Type B pancreatic cell (in vitro differentiated cells): ENCODE data around the gene LRCH1. TPM values are rescaled to one million over a fixed set of nuclear protein-coding genes. Genes with fewer than 3 reads are reported as not detected.

Experiments
- DNase-seq: peaks from one replicate; pipeline ENCODE4 v3.0.0; 2021; ENCODE audit warnings: mixed read lengths; ENCODE audit not compliant: unreplicated experiment; ENCODE audit errors: extremely low spot score
- H3K27ac Mint-ChIP-seq: 2 replicates; pipeline ENCODE4 v1.8.0; 2021; ENCODE audit warnings: mild to moderate bottlenecking, mixed read lengths
- H3K27me3 Mint-ChIP-seq: 2 replicates; pipeline ENCODE4 v1.8.0; 2021; ENCODE audit warnings: mixed read lengths
- H3K36me3 Mint-ChIP-seq: 2 replicates; pipeline ENCODE4 v1.8.0; 2021; ENCODE audit warnings: mixed read lengths
- H3K4me1 Mint-ChIP-seq: one replicate; pipeline ENCODE4 v1.8.0; 2021; ENCODE audit warnings: mixed read lengths; ENCODE audit not compliant: unreplicated experiment
- H3K4me3 Mint-ChIP-seq: 2 replicates; pipeline ENCODE4 v1.8.0; 2021; ENCODE audit warnings: mild to moderate bottlenecking, mixed read lengths
- H3K9me3 Mint-ChIP-seq: 2 replicates; pipeline ENCODE4 v1.8.0; 2021; ENCODE audit warnings: mixed read lengths
- total RNA-seq: library from RNA; stranded (reverse); gene quantifications from 2 replicates; pipeline ENCODE4 v1.2.1, GENCODE V29; 2021; ENCODE audit warnings: low replicate concordance
- TF ChIP-seq, protein P1 (sequence below): fragments of 200-600 bp; sonication (generic); conservative IDR thresholded peaks from 2 replicates; pipeline ENCODE4 v1.5.0; 2021; ENCODE audit warnings: antibody characterized with exemption, mild to moderate bottlenecking

The LRCH1 gene
- total RNA-seq, 1 donor from 2014 or later: 23.0 TPM

DNA sequence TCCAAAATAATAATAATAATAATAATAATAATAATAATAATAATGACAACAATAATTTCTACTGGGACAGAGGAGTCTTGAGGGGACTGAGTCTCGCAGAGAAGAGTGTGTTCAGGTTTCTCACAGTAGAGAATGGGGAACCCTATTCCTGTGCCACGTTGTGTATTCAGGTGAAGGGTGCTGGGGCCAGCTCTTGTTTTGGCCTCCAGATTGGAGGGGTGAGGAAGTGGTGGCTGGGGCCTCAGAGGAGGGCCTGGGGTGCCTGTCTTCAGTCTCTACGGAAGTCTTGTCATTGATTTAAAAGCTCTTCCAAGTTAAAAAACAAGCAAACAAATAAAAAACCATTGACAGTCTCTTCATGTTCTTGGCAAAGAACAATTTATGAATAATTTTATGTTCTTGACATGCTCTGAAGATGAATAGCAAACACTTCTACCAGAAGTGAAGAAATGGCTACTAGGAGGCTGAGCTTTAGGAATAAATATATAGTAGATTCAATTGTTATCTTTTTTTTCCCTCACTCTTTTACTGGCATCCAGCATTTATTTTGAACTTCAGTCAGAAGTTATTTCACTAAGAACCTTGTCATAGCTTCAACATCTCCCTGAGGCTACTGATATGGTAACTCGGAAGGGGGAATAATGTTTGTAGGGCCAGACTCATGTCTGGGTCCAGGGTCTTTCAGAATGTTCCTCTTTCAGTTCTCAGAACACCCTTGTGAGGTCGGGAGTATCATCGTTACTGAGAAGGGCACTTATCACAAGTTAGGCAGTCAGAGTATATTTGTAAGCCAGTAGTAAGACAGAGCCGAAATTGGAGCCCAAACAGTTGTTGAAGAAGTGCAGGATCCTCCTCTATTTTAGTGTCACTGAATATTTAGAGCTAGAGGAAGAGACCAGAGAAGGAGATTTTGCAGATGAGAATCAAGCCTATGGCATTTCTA lies 13.1 kb downstream of the LRCH1 start:
- Mint-ChIP-seq H3K36me3 (no peaks in the 10 kb centered on the region), H3K9me3 (no peaks in the 10 kb centered on the region), H3K4me3 (no peak overlapping the region), H3K27me3 (no peaks in the 10 kb centered on the region), H3K27ac (no peak overlapping the region), H3K4me1 (peaks cover 33% of the 10 kb centered on the region)
- TF ChIP-seq, protein P1, sequence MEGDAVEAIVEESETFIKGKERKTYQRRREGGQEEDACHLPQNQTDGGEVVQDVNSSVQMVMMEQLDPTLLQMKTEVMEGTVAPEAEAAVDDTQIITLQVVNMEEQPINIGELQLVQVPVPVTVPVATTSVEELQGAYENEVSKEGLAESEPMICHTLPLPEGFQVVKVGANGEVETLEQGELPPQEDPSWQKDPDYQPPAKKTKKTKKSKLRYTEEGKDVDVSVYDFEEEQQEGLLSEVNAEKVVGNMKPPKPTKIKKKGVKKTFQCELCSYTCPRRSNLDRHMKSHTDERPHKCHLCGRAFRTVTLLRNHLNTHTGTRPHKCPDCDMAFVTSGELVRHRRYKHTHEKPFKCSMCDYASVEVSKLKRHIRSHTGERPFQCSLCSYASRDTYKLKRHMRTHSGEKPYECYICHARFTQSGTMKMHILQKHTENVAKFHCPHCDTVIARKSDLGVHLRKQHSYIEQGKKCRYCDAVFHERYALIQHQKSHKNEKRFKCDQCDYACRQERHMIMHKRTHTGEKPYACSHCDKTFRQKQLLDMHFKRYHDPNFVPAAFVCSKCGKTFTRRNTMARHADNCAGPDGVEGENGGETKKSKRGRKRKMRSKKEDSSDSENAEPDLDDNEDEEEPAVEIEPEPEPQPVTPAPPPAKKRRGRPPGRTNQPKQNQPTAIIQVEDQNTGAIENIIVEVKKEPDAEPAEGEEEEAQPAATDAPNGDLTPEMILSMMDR: no peak
- no peak for DNase-seq

DNA sequence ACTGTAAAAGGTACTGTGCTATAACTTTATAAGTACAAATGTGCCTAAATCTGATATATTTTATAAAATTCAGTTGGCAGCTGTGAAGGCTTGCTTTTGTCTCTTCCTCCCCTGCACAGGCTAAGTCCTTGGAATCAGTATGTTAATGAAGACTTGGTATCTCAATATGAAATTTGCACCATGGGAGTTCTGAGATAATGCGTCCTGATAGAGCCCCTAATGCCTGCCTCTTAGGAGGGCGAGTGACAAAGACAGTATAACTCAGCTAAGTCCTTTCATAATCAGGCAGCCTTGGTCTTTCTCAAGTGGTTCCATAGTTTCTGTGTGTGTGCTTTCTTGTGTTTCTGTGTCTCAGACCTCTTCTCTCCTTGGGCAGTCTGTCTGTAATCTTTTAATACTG lies 14.7 kb downstream of the LRCH1 start:
- Mint-ChIP-seq H3K36me3 (no peaks in the 10 kb centered on the region), H3K4me3 (no peak overlapping the region), H3K27ac (no peak overlapping the region), H3K9me3 (no peaks in the 10 kb centered on the region), H3K4me1 (peaks cover 45% of the 10 kb centered on the region), H3K27me3 (no peaks in the 10 kb centered on the region)
- no peak for DNase-seq
- TF ChIP-seq, protein P1: no peak

DNA sequence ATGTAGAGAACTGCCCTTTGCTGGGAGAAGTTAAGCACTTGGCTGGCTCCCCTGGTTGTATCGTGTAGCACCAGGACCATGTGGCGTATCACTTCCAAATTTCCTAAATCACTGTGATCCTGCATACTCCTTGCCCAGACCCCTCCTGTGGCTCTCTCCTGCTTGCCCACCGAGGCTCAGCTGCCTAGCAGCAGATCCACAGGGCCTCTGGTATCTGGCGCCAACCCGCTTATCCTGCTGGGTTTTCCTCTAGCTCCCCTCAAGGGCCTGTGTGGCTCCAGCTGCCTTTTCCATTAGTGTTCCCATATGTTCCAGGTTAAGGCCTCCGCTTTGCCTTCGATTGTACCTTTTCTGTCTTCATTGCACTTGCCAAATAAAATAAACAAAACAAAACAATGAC lies 16.5 kb downstream of the LRCH1 start:
- Mint-ChIP-seq H3K36me3 (peaks cover 5% of the 10 kb centered on the region), H3K9me3 (no peaks in the 10 kb centered on the region), H3K27me3 (no peaks in the 10 kb centered on the region), H3K4me1 (peaks cover 47% of the 10 kb centered on the region), H3K4me3 (no peak overlapping the region), H3K27ac (no peak overlapping the region)
- TF ChIP-seq, protein P1: no peak
- DNase-seq: no peak

DNA sequence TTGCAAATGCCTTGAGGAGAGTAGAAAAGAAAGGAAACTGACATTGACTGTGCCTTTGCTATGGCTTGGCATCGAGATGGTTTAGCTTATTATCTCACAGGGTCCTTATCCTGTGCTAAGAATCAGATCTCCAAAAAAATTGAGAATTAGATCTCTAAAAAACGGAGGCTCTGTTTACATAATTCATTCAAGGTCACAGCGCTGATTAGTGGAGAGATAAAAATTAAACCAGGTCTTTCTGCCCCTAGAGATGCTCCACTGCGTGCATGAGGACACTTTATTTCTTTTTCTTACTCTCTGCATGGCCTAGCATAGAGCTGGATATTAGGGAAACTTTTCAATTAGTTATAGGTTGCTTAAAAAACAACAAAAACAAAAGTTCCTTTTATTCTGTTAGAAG lies 17.3 kb downstream of the LRCH1 start:
- no peak overlapping the region for H3K27ac Mint-ChIP-seq
- TF ChIP-seq, protein P1: no peak
- DNase-seq: no peak
- H3K9me3 Mint-ChIP-seq: no peaks in the 10 kb centered on the region
- peaks cover 48% of the 10 kb centered on the region for H3K4me1 Mint-ChIP-seq
- no peaks in the 10 kb centered on the region for H3K27me3 Mint-ChIP-seq
- no peak overlapping the region for H3K4me3 Mint-ChIP-seq
- H3K36me3 Mint-ChIP-seq: peaks cover 5% of the 10 kb centered on the region

DNA sequence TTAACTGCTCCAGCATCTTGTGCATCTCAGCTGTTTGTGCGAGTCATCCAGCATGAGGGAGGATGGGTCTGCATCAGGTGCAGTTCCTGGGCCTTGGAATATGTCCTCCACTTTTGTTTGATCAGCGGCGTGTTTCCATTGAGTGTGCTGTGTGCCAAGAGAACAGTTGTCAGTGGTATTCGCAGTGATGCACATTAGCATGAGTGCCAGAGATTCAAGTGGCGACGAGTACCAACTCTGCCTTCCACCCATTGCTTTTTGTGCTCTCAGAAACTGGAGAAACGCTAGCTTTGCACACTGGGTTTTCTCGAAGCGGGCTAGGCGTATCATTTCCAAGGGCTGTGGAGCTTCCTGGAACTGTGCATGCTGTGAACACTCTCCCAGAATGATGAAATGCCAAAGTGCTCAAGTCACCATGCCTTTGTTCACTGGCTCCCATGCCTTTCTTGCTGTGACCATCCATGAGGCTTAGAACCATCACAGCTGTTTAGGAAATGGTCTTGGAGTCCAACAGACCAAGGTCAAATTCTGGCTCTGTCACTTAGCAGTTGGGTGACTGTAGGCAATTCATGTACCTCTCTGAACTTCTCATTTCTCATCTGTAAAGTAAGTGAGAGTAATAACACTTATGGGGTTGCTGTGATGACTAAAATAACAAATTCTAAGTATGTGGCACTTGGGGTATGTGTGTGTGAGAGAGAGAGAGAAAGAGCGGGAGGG lies 18.4 kb downstream of the LRCH1 start:
- H3K27me3 Mint-ChIP-seq: no peaks in the 10 kb centered on the region
- H3K36me3 Mint-ChIP-seq: peaks cover 5% of the 10 kb centered on the region
- H3K9me3 Mint-ChIP-seq: no peaks in the 10 kb centered on the region
- no peak for DNase-seq
- no peak overlapping the region for H3K27ac Mint-ChIP-seq
- TF ChIP-seq, protein P1: no peak
- H3K4me1 Mint-ChIP-seq: peaks cover 49% of the 10 kb centered on the region
- H3K4me3 Mint-ChIP-seq: no peak overlapping the region
